Endothelial cell of umbilical vein (primary cell): ENCODE results near the gene PRKG1. TPM values are rescaled to one million over a fixed set of nuclear protein-coding genes. Genes with fewer than 3 reads are reported as not detected.

Experiments used
- BruUV-seq: library from RNA; stranded (reverse); fragments of 400-500 nt; replicated peaks from 2 replicates; lab custom pipeline; 2021; lab: Mats Ljungman, UMichigan
- CTCF ChIA-PET: fragments of 300-600, 350-600 bp; sonication (Branson Sonifier 250); formaldehyde crosslinking; loops from one replicate; lab custom pipeline; 2021; ENCODE audit warnings: antibody characterized with exemption, inconsistent platforms; lab: Charles Lee
- POLR2A ChIA-PET: fragments of 300-600, 350-600 bp; sonication (Branson Sonifier 250); formaldehyde crosslinking; loops from one replicate; lab custom pipeline; 2021; ENCODE audit warnings: antibody characterized with exemption, inconsistent platforms; lab: Charles Lee
- DNase-seq: peaks from one replicate; pipeline ENCODE4 v3.0.0-alpha.2; 2011; ENCODE audit warnings: low read depth, low spot score
- FAIRE-seq: peaks from 2 replicates; lab custom pipeline; 2011; peaks lifted over from hg19 to GRCh38; lab: Jason Lieb, UNC
- H2AFZ ChIP-seq: 2 replicates; pipeline ENCODE4 v1.6.0; 2012; ENCODE audit warnings: low read depth, low read length, control low read depth, inconsistent platforms
- H3K27ac ChIP-seq: 2 replicates; pipeline ENCODE4 v1.5.1; 2011; ENCODE audit warnings: low read depth, mild to moderate bottlenecking, control low read depth, low read length, moderate library complexity; ENCODE audit not compliant: insufficient read depth
- H3K27me3 ChIP-seq, 2 experiments: 2 replicates each; pipeline versions ENCODE4 v1.6.0 to v1.6.1; 2011; ENCODE audit warnings: low read length in 2 of 2, mixed read lengths in 1 of 2; ENCODE audit not compliant: control insufficient read depth in 2 of 2, insufficient read depth in 2 of 2
- H3K36me3 ChIP-seq, 2 experiments: 2 replicates in 1 of 2; 3 replicates in 1 of 2; pipeline ENCODE4 v1.5.1; 2011; ENCODE audit warnings: low read length in 2 of 2, mild to moderate bottlenecking in 1 of 2, moderate library complexity in 1 of 2; ENCODE audit not compliant: control insufficient read depth in 2 of 2, insufficient read depth in 2 of 2; ENCODE audit errors: extremely low read depth in 1 of 2
- H3K4me1 ChIP-seq: 3 replicates; pipeline ENCODE4 v1.5.1; 2011; ENCODE audit warnings: mild to moderate bottlenecking, low read length; ENCODE audit not compliant: control insufficient read depth, insufficient read depth; ENCODE audit errors: extremely low read depth
- H3K4me2 ChIP-seq: 2 replicates; pipeline ENCODE4 v1.6.1; 2011; ENCODE audit warnings: low read length, control low read depth, mixed read lengths; ENCODE audit not compliant: insufficient read depth
- H3K4me3 ChIP-seq, 3 experiments: fragments of 200-600 bp in 1 of 3; sonication (generic), shearing (Covaris generic) in 1 of 3; replicated peaks in 1 of 3; 2 replicates each; pipeline ENCODE4 v1.5.1; 2011 to 2016; ENCODE audit warnings: control low read depth in 3 of 3, low read length in 3 of 3, mild to moderate bottlenecking in 2 of 3, inconsistent platforms in 1 of 3, low read depth in 1 of 3, moderate library complexity in 1 of 3; ENCODE audit not compliant: insufficient read depth in 1 of 3
- H3K79me2 ChIP-seq: 2 replicates; pipeline ENCODE4 v1.6.0; 2012; ENCODE audit warnings: low read length, inconsistent platforms; ENCODE audit not compliant: control insufficient read depth, insufficient read depth
- H3K9ac ChIP-seq: replicated peaks from 2 replicates; pipeline ENCODE3; 2011; ENCODE audit warnings: low read length, control low read depth; ENCODE audit not compliant: insufficient read depth; ENCODE audit errors: extremely low read depth
- H3K9me1 ChIP-seq: replicated peaks from 3 replicates; pipeline ENCODE4 v1.6.0; 2011; ENCODE audit warnings: mild to moderate bottlenecking, low read length; ENCODE audit not compliant: control insufficient read depth, insufficient read depth; ENCODE audit errors: extremely low read depth
- H3K9me3 ChIP-seq: replicated peaks from 2 replicates; pipeline ENCODE4 v1.5.1; 2012; ENCODE audit warnings: low read length, inconsistent platforms; ENCODE audit not compliant: control insufficient read depth, insufficient read depth
- H4K20me1 ChIP-seq: replicated peaks from 2 replicates; pipeline ENCODE3; 2011; ENCODE audit warnings: mild to moderate bottlenecking, low read length; ENCODE audit not compliant: control insufficient read depth, insufficient read depth; ENCODE audit errors: extremely low read depth
- CTCF ChIP-seq, 2 donors: IDR thresholded peaks; 1 replicate in 1 of 2; 2 replicates in 1 of 2; pipeline ENCODE4 v1.5.1; 2011; ENCODE audit warnings: low read length in 2 of 2, mild to moderate bottlenecking in 2 of 2, moderate library complexity in 2 of 2, control low read depth in 1 of 2, inconsistent platforms in 1 of 2, low read depth in 1 of 2; ENCODE audit not compliant: insufficient read depth in 1 of 2; ENCODE audit errors: extremely low read depth in 1 of 2
- EZH2 ChIP-seq: IDR thresholded peaks from 2 replicates; pipeline ENCODE4 v1.6.1; 2012; ENCODE audit warnings: borderline replicate concordance, low read depth, mild to moderate bottlenecking, moderate library complexity, low read length, inconsistent platforms; ENCODE audit not compliant: severe bottlenecking
- FOS ChIP-seq: IDR thresholded peaks from 2 replicates; pipeline ENCODE4 v1.6.1; 2011; ENCODE audit warnings: mild to moderate bottlenecking, low read length, moderate library complexity, borderline replicate concordance; ENCODE audit not compliant: insufficient read depth
- GATA2 ChIP-seq: IDR thresholded peaks from 2 replicates; pipeline ENCODE4 v1.7.0; 2011; ENCODE audit warnings: low read depth, mild to moderate bottlenecking, moderate library complexity, mixed read lengths, low read length; ENCODE audit not compliant: insufficient read length, insufficient read depth
- JUN ChIP-seq: IDR thresholded peaks from 2 replicates; pipeline ENCODE4 v1.6.1; 2011; ENCODE audit warnings: borderline replicate concordance, low read depth; ENCODE audit not compliant: insufficient read length, insufficient read depth
- MAX ChIP-seq: IDR thresholded peaks from 2 replicates; pipeline ENCODE4 v1.6.1; 2011; ENCODE audit not compliant: insufficient read depth, insufficient read length
- MYC ChIP-seq: IDR thresholded peaks from one replicate; pipeline ENCODE4 v1.6.1; 2011; ENCODE audit warnings: mild to moderate bottlenecking, low read depth, low read length
- POLR2A ChIP-seq: IDR thresholded peaks from 2 replicates; pipeline ENCODE4 v1.6.1; 2012; ENCODE audit warnings: low read depth, mild to moderate bottlenecking, control low read depth, low read length
- POLR2AphosphoS5 ChIP-seq: IDR thresholded peaks from 2 replicates; pipeline ENCODE4 v1.6.1; 2012; ENCODE audit warnings: low read depth, mild to moderate bottlenecking, control low read depth, low read length, moderate library complexity; ENCODE audit not compliant: insufficient read depth
- dilution Hi-C: fragments of 300-500 bp; cut with MboI; formaldehyde crosslinking; loops from one replicate; pipeline ENCODE4 v1.15.0; 2019; ENCODE audit warnings: low sequenced_read_pairs; ENCODE audit not compliant: extremely low pct_ligation_motif_present
- intact Hi-C: fragments of 100-400 bp; cut with micrococcal nuclease; formaldehyde crosslinking; loops from one replicate; pipeline ENCODE4 v1.10.0; 2022
- polyA plus RNA-seq, 4 experiments: library from polyadenylated mRNA; depleted of rRNA in 3 of 4; stranded (reverse) in 3 of 4; unstranded in 1 of 4; fragments of >200 nt; gene quantifications; 2 replicates each; pipeline versions ENCODE4 v1.2.1 to v1.2.3, GENCODE V29; 2011 to 2012; ENCODE audit warnings: missing spikeins in 1 of 4
- total RNA-seq: library from RNA; stranded (reverse); gene quantifications from 2 replicates; pipeline ENCODE4 v1.2.3, GENCODE V29; 2021

Gene PRKG1
- total and polyA plus RNA-seq, 2 donors (not counting 3 experiments of a cell fraction or from before 2014, with no cell fraction given), result 0.01 to 0.18 TPM

DNA sequence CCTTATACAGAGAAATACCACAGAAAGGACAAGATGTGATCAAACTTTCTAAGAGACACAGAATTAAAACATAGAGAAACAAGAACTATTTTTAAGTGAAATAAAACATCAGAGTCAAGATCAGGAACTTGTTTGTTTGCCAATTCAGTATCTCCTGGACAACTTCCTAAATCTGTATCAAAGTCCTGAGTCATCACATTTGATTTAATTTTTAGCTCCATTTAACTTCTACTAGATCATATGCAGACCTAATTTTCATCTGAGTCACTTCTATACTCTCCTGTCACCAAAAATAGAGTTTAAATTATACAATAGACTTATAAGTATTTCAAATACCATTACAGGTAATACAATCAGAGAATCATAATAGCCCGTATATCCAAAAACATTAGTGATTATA, 268.1 kb downstream of the PRKG1 start:
- H4K20me1 ChIP-seq, result no peaks in the 10 kb centered on the region
- H3K9me1 ChIP-seq, result no peaks in the 10 kb centered on the region
- DNase-seq (no peak), FAIRE-seq (no peak)
- POLR2A ChIA-PET, result no interaction called here
- TF ChIP-seq MAX (no peak), FOS (no peak)
- H2AFZ ChIP-seq, result no peak overlapping the region
- H3K79me2 ChIP-seq, result no peaks in the 10 kb centered on the region
- H3K9ac ChIP-seq, result no peak overlapping the region
- H3K4me2 ChIP-seq, result no peak overlapping the region
- no peaks in the 10 kb centered on the region for H3K9me3 ChIP-seq
- intact Hi-C loops, result no loop called here
- no TSS peak for BruUV-seq
- dilution Hi-C loops, result no loop called here
- CTCF ChIA-PET, result interaction anchor here (0.9 to 1.2 kb wide), 2 partner anchors 21 to 278 kb away, joined by 3 to 5 read pairs; no protein-coding TSS in a partner anchor
- H3K4me3 ChIP-seq, result no peak overlapping the region
- H3K4me1 ChIP-seq, result peaks cover 8% of the 10 kb centered on the region
- no peaks in the 10 kb centered on the region for H3K27me3 ChIP-seq
- no peaks in the 10 kb centered on the region for H3K36me3 ChIP-seq
- H3K27ac ChIP-seq, result no peak overlapping the region

DNA sequence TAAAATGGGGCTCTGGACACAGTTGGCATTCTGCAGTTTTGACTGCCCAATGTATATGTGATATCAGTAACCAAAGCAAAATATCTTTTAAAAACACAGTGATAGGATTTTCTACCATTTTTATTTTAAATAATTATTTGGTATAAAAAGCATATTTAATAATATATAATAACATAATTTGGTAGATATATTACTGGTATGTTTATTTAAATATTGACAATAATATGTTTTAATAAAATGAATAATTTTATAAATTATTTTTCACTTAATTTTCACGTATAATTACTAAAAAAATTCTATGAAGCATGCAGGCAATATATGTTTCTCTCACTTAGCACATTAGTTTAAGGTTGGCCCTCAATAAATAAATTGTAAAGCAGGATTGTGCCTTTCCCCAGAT, 269.1 kb downstream of the PRKG1 start:
- intact Hi-C loops, result no loop called here

More for the DNA sequence above, 269.1 kb downstream of the PRKG1 start:
- Histone ChIP-seq H3K4me2 (no peak overlapping the region), H3K4me1 (peaks cover 8% of the 10 kb centered on the region), H3K36me3 (no peaks in the 10 kb centered on the region), H3K9ac (no peak overlapping the region), H4K20me1 (no peaks in the 10 kb centered on the region), H3K79me2 (no peaks in the 10 kb centered on the region), H3K9me1 (no peaks in the 10 kb centered on the region), H3K27me3 (no peaks in the 10 kb centered on the region), H3K4me3 (no peak overlapping the region), H3K27ac (no peak overlapping the region), H3K9me3 (no peaks in the 10 kb centered on the region), H2AFZ (no peak overlapping the region)
- FAIRE-seq (no peak), DNase-seq (no peak)
- ChIA-PET POLR2A (no interaction called here), CTCF (no interaction called here)
- dilution Hi-C loops, result no loop called here
- TF ChIP-seq MAX (no peak), EZH2 (no peak), MYC (no peak), POLR2AphosphoS5 (no peak), POLR2A (no peak), FOS (no peak), JUN (no peak), CTCF (IDR thresholded peaks at IDR 0.05; ENCODE audit: extremely low read depth in 1 of 2, insufficient read depth in 1 of 2, low read depth in 1 of 2, low read length in 2 of 2) (no peak), GATA2 (no peak)
- no TSS peak for BruUV-seq
